ENCODE data around the gene SMYD3.

GRCh38 chr1:246550402-246550801, 43.3 kb upstream of the SMYD3 start:
- TF ChIP-seq CTCF (conservative IDR thresholded peaks at IDR 0.05; ENCODE audit: low read length) (no peak), EZH2phosphoT487 (IDR thresholded peaks at IDR 0.05; ENCODE audit: borderline replicate concordance) (no peak)

All from Loucy (cell line).